Esophagus (tissue), 2 donors: ENCODE measurements around the gene KRTAP9-4. TPM values are rescaled to one million over a fixed set of nuclear protein-coding genes. Genes with fewer than 3 reads are reported as not detected.

Source experiments
- H3K27ac ChIP-seq, 2 donors: one replicate each; pipeline ENCODE4 v1.5.1; 2013; ENCODE audit warnings: low read depth in 2 of 2, mild to moderate bottlenecking in 2 of 2, inconsistent platforms in 1 of 2, low read length in 1 of 2, moderate library complexity in 1 of 2
- H3K27me3 ChIP-seq, 2 donors: one replicate each; pipeline ENCODE4 v1.6.1; 2013; ENCODE audit warnings: low read length in 2 of 2, control low read depth in 1 of 2, mild to moderate bottlenecking in 1 of 2; ENCODE audit not compliant: insufficient read depth in 2 of 2, control insufficient read depth in 1 of 2
- H3K36me3 ChIP-seq, 2 donors: one replicate each; pipeline ENCODE4 v1.6.1; 2013; ENCODE audit warnings: low read length in 1 of 2; ENCODE audit not compliant: control insufficient read depth in 2 of 2, insufficient read depth in 2 of 2
- H3K4me1 ChIP-seq, 2 donors: one replicate each; pipeline ENCODE4 v1.6.1; 2013; ENCODE audit warnings: low read length in 1 of 2; ENCODE audit not compliant: control insufficient read depth in 2 of 2, insufficient read depth in 2 of 2
- H3K4me3 ChIP-seq, 2 donors: one replicate each; pipeline ENCODE4 v1.5.1; 2013; ENCODE audit warnings: low read length in 2 of 2, mild to moderate bottlenecking in 2 of 2, low read depth in 1 of 2, moderate library complexity in 1 of 2
- H3K9me3 ChIP-seq, 2 donors: one replicate each; pipeline ENCODE4 v1.6.1; 2013; ENCODE audit warnings: mild to moderate bottlenecking in 2 of 2, low read depth in 1 of 2, low read length in 1 of 2, moderate library complexity in 1 of 2; ENCODE audit not compliant: control insufficient read depth in 2 of 2, insufficient read depth in 1 of 2
- WGBS, 2 donors: extraction: QIAGEN DNeasy Blood & Tissue Kit; methylation state at CpG; one replicate each; pipeline ENCODE4 v1.1.7; 2013; 5-methylcytosine and 5-hydroxymethylcytosine counted together
- polyA plus RNA-seq, 2 donors: library from polyadenylated mRNA; stranded (reverse); fragments of 200-250 nt; gene quantifications; one replicate each; pipeline ENCODE4 v1.2.3, GENCODE V29; 2013
- donor health status: healthy with polysubstance abuse.
- donor health status: Bipolar disorder and iron deficiency.

KRTAP9-4 gene
- polyA plus RNA-seq, 2 donors = not detected

DNA sequence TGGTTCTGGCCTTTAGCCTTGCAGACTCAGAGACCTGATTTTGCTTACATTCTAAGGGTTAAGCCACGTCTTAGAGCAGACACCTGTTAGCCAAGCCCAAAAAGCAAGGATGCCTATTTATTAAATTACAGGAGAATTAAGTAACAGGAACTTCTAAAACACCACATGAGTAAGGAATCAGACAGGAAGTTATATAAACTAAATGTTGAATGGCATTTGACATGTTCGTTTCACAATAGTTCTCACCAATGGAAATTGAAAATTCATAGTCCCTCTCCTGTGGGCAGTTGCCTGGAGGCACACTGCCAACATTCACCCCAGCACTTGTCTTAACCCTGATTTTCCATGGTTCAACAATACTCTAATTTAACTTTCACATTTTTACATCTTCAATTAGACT is 35.1 kb downstream of the KRTAP9-4 start:
- H3K27me3 ChIP-seq = no peaks in the 10 kb centered on the region
- H3K9me3 ChIP-seq = peaks cover 0 to 2% of the 10 kb centered on the region in 2 donors
- 40 to 53% methylated on average over 2 of the region's 2 CpGs for WGBS, 2 donors
- no peaks in the 10 kb centered on the region for H3K4me1 ChIP-seq
- no peak overlapping the region for H3K4me3 ChIP-seq
- no peak overlapping the region for H3K27ac ChIP-seq
- H3K36me3 ChIP-seq = no peaks in the 10 kb centered on the region

DNA sequence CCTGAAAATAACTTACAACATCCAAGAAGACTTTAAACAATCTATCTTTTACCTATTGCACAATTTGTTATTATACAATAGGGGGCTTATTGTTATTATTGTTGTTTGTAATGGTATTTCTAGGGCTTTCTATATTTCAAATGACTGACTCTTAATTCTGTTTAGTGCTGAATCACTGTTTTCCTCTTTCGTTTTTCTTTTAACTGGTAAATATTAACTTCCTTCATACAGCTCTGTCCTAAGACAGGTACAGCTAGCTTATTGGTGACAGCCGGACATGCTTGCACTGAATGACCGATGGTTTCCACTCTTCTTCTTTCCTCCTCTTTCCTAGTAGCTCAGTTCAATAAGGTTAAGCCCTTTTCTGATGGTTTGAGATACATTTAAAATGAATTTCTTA is 37.6 kb downstream of the KRTAP9-4 start:
- Histone ChIP-seq H3K4me3 (no peak overlapping the region), H3K27ac (no peak overlapping the region), H3K9me3 (no peaks in the 10 kb centered on the region), H3K36me3 (no peaks in the 10 kb centered on the region), H3K27me3 (no peaks in the 10 kb centered on the region), H3K4me1 (no peaks in the 10 kb centered on the region)
- 79 to 86% methylated on average over 3 of the region's 3 CpGs for WGBS, 2 donors

DNA sequence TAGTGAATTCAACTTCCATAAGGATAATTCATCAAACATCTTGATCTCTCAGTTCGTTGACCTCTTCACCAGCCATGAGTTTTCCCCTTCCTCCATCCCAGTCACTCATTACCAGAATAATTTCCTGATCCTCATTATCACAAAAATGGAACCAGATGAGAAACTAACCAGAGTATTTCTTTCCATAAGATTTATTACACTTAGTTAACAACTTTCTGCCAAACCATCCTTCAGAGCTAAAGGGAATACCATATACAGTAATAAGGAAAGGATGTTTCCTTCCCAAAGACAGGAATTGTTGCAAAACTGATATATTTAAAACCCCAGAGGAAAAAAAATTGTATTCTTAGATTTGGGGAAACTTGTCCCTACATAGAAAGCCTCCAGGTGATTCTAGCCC is 44.5 kb downstream of the KRTAP9-4 start:
- Histone ChIP-seq H3K27me3 (peaks cover 0 to 2% of the 10 kb centered on the region in 2 donors), H3K4me3 (no peak overlapping the region), H3K36me3 (no peaks in the 10 kb centered on the region), H3K27ac (no peak overlapping the region), H3K4me1 (no peaks in the 10 kb centered on the region), H3K9me3 (no peaks in the 10 kb centered on the region)
- 75 to 78% methylated on average over 1 of the region's 1 CpG for WGBS, 2 donors

DNA sequence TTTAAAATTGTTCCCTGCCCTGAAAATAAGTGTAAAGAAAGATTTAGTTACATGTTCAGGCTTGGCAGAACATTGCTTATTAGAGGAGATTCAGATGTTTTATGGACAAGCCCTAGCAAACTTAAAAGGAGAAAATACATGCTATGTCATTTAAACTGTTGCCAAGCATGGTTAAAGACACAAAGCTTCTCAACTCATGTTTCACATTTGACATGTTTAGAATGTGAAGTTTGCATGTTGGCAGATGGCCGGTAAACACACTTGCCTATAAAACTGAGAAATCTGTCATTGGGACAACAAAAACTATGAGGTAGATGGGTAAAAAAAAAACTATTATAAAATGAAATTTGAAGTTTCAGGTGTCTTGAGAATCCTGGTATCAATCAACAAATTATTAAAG is 47.4 kb downstream of the KRTAP9-4 start:
- 32 to 45% methylated on average over 1 of the region's 1 CpG for WGBS, 2 donors
- no peaks in the 10 kb centered on the region for H3K9me3 ChIP-seq
- H3K27me3 ChIP-seq = peaks cover 0 to 2% of the 10 kb centered on the region in 2 donors
- peaks cover 3 to 4% of the 10 kb centered on the region in 2 donors for H3K4me1 ChIP-seq
- no peaks in the 10 kb centered on the region for H3K36me3 ChIP-seq
- H3K27ac ChIP-seq = no peak overlapping the region
- H3K4me3 ChIP-seq = no peak overlapping the region

DNA sequence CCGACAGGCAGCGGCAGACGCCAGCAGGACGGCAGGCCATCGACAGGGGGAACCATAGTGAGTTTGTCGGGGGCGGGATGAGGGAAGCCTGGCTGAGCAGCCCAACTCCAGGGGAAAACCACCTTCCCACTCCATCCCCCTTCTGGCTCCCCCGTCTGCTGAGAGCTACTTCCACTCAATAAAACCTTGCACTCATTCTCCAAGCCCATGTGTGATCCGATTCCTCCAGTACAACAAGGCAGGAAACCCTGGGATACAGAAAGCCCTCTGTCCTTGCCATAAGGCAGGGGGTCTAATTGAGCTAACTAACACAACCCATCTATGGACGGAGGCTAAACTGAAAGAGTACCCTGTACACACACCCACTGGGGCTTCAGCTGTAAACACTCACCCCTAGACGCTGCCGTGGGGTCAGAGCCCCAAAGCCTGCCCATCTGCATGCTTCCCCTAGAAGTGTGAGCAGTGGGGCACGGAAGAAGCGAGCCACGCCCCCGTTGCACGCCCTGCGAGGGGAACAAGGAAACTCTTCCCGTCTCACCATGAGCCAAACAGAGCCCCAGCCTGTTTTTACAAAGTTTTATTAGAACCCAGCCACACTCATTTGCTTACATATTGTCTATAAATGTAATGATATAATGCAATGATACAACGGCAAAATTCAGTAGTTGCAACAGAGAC is 49.1 kb downstream of the KRTAP9-4 start:
- H3K4me1 ChIP-seq = peaks cover 4 to 12% of the 10 kb centered on the region in 2 donors
- H3K4me3 ChIP-seq = no peak overlapping the region
- no peaks in the 10 kb centered on the region for H3K36me3 ChIP-seq
- no peaks in the 10 kb centered on the region for H3K9me3 ChIP-seq
- peaks cover 0 to 2% of the 10 kb centered on the region in 2 donors for H3K27me3 ChIP-seq
- 90 to 95% methylated on average over 20 of the region's 20 CpGs for WGBS, 2 donors
- H3K27ac ChIP-seq = no peak overlapping the region

Other genes with a start within 250 kb of the KRTAP9-4 start
- 10 to 100 TPM in 1 of 2 donors, 1 to 10 TPM in 1; 1.8 to 43.5 TPM for gene KRTAP3-2, start 249.8 kb upstream of the KRTAP9-4 start, polyA plus RNA-seq
- under 1 TPM in 1 of 2 donors, not detected in 1; 0.39 TPM for gene KRTAP3-1, start 240.6 kb upstream of the KRTAP9-4 start, polyA plus RNA-seq
- gene KRTAP1-5, start 222.5 kb upstream of the KRTAP9-4 start, polyA plus RNA-seq = under 1 TPM in 1 of 2 donors, not detected in 1; 0.09 TPM
- not detected for gene KRTAP1-4, start 219.5 kb upstream of the KRTAP9-4 start, polyA plus RNA-seq
- not detected for gene KRTAP1-3, start 214.8 kb upstream of the KRTAP9-4 start, polyA plus RNA-seq
- gene KRTAP1-1, start 208.2 kb upstream of the KRTAP9-4 start, polyA plus RNA-seq = under 1 TPM; 0.04 to 0.16 TPM
- gene KRTAP2-1, start 202.4 kb upstream of the KRTAP9-4 start, polyA plus RNA-seq = not detected
- gene KRTAP2-2, start 194.5 kb upstream of the KRTAP9-4 start, polyA plus RNA-seq = not detected
- gene KRTAP2-3, start 189.6 kb upstream of the KRTAP9-4 start, polyA plus RNA-seq = under 1 TPM in 1 of 2 donors, not detected in 1; 0.10 TPM
- not detected for gene KRTAP2-4, start 183.8 kb upstream of the KRTAP9-4 start, polyA plus RNA-seq
- gene KRTAP4-7, start 165.5 kb upstream of the KRTAP9-4 start, polyA plus RNA-seq = not detected
- not detected for gene KRTAP4-8, start 151.5 kb upstream of the KRTAP9-4 start, polyA plus RNA-seq
- gene KRTAP4-16, start 147.5 kb upstream of the KRTAP9-4 start, polyA plus RNA-seq = not detected
- gene KRTAP4-9, start 144.3 kb upstream of the KRTAP9-4 start, polyA plus RNA-seq = not detected
- not detected for gene KRTAP4-11, start 131.3 kb upstream of the KRTAP9-4 start, polyA plus RNA-seq
- not detected for gene KRTAP4-12, start 125.5 kb upstream of the KRTAP9-4 start, polyA plus RNA-seq
- not detected for gene KRTAP4-6, start 109.1 kb upstream of the KRTAP9-4 start, polyA plus RNA-seq
- not detected for gene KRTAP4-5, start 99.9 kb upstream of the KRTAP9-4 start, polyA plus RNA-seq
- gene KRTAP4-4, start 88.9 kb upstream of the KRTAP9-4 start, polyA plus RNA-seq = not detected
- gene KRTAP4-3, start 81.5 kb upstream of the KRTAP9-4 start, polyA plus RNA-seq = not detected
- gene KRTAP4-2, start 71.5 kb upstream of the KRTAP9-4 start, polyA plus RNA-seq = not detected
- not detected for gene KRTAP4-1, start 64.8 kb upstream of the KRTAP9-4 start, polyA plus RNA-seq
- gene KRTAP9-1, start 59.8 kb upstream of the KRTAP9-4 start, polyA plus RNA-seq = not detected
- gene KRTAP9-2, start 23.0 kb upstream of the KRTAP9-4 start, polyA plus RNA-seq = not detected
- not detected for gene KRTAP9-3, start 17.2 kb upstream of the KRTAP9-4 start, polyA plus RNA-seq
- gene KRTAP9-8, start 11.7 kb upstream of the KRTAP9-4 start, polyA plus RNA-seq = not detected
- gene KRTAP9-9, start 5.7 kb downstream of the KRTAP9-4 start, polyA plus RNA-seq = not detected
- gene KRTAP9-6, start 15.7 kb downstream of the KRTAP9-4 start, polyA plus RNA-seq = not detected
- gene KRTAP9-7, start 26.0 kb downstream of the KRTAP9-4 start, polyA plus RNA-seq = not detected
- gene KRTAP29-1, start 53.2 kb downstream of the KRTAP9-4 start, polyA plus RNA-seq = not detected
- not detected for gene KRTAP16-1, start 59.6 kb downstream of the KRTAP9-4 start, polyA plus RNA-seq
- not detected for gene KRTAP17-1, start 66.0 kb downstream of the KRTAP9-4 start, polyA plus RNA-seq
- gene KRT33A, start 101.1 kb downstream of the KRTAP9-4 start, polyA plus RNA-seq = 1 to 10 TPM in 1 of 2 donors, under 1 TPM in 1; 0.69 to 1.2 TPM
- gene KRT33B, start 120.1 kb downstream of the KRTAP9-4 start, polyA plus RNA-seq = under 1 TPM; 0.12 to 0.16 TPM
- gene KRT34, start 132.6 kb downstream of the KRTAP9-4 start, polyA plus RNA-seq = under 1 TPM; 0.19 to 0.20 TPM
- gene KRT31, start 147.9 kb downstream of the KRTAP9-4 start, polyA plus RNA-seq = 10 to 100 TPM in 1 of 2 donors, 1 to 10 TPM in 1; 3.8 to 16.7 TPM
- not detected for gene KRT37, start 174.9 kb downstream of the KRTAP9-4 start, polyA plus RNA-seq
- gene KRT38, start 191.3 kb downstream of the KRTAP9-4 start, polyA plus RNA-seq = under 1 TPM in 1 of 2 donors, not detected in 1; 0.02 TPM
- gene KRT32, start 217.7 kb downstream of the KRTAP9-4 start, polyA plus RNA-seq = 1 to 10 TPM; 1.9 to 8.5 TPM
- not detected for gene KRT35, start 231.5 kb downstream of the KRTAP9-4 start, polyA plus RNA-seq
- under 1 TPM; 0.07 to 0.10 TPM for gene KRT36, start 240.2 kb downstream of the KRTAP9-4 start, polyA plus RNA-seq